ENCODE data around the gene DAB2IP.

DNA sequence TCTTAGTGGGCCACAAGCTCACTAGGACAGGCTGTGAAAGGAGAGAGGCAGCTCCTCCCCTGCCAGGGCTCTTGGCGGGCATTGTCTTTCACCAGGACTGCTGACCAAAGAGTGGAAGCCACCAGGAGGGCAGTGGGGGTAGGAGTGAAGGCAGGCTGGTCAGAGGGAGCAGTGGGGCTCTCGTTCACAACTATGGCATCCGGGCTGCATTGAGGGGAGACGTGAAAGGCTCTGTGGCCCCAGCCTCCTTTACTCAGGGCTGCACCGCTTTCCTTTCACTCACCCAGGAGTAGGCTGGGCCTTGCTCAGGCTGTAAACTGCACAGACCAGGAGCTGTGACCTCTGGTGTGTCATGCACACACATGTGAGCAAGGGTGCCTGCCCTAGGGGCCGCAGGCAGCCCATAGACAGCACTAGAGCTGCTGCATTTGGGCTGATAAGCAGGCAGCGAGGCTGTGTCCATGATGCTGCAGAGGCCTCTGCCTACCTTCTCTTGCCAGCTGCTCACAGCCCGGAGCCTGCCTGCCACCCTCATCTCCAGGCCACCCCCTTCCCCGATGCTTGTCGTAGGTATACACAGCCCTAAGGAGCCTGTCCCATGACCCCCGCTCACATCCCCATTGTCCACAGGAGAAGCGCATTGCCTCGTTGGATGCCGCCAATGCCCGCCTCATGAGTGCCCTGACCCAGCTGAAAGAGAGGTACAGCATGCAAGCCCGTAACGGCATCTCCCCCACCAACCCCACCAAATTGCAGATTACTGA, 130.4 kb downstream of the DAB2IP start:
- TF ChIP-seq, protein P1, sequence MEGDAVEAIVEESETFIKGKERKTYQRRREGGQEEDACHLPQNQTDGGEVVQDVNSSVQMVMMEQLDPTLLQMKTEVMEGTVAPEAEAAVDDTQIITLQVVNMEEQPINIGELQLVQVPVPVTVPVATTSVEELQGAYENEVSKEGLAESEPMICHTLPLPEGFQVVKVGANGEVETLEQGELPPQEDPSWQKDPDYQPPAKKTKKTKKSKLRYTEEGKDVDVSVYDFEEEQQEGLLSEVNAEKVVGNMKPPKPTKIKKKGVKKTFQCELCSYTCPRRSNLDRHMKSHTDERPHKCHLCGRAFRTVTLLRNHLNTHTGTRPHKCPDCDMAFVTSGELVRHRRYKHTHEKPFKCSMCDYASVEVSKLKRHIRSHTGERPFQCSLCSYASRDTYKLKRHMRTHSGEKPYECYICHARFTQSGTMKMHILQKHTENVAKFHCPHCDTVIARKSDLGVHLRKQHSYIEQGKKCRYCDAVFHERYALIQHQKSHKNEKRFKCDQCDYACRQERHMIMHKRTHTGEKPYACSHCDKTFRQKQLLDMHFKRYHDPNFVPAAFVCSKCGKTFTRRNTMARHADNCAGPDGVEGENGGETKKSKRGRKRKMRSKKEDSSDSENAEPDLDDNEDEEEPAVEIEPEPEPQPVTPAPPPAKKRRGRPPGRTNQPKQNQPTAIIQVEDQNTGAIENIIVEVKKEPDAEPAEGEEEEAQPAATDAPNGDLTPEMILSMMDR (IDR thresholded peaks at IDR 0.05) = no peak
- no peak for TF ChIP-seq EZH2 (IDR thresholded peaks at IDR 0.05)
- no peak for TF ChIP-seq EZH2phosphoT487 (IDR thresholded peaks at IDR 0.05)

Data from neural progenitor cell (in vitro differentiated cells).